ENCODE measurements around the gene CSMD2. TPM values are rescaled to one million over a fixed set of nuclear protein-coding genes. Genes with fewer than 3 reads are reported as not detected.

The CSMD2 gene
- total RNA-seq, 6 experiments from 2014 or later: under 0.01 to 0.19 (median 0.09) TPM; not detected in 1

GRCh38 chr1:33471416-33471815, 693.6 kb downstream of the CSMD2 start:
- H3K4me1 ChIP-seq: peaks cover 0 to 4% (median 0%) of the 10 kb centered on the region in 4 donors
- H3K27me3 ChIP-seq: no peaks in the 10 kb centered on the region
- H3K36me3 ChIP-seq: no peaks in the 10 kb centered on the region
- no peaks in the 10 kb centered on the region for H3K9me3 ChIP-seq
- no peak for ATAC-seq
- TF ChIP-seq, protein P1, sequence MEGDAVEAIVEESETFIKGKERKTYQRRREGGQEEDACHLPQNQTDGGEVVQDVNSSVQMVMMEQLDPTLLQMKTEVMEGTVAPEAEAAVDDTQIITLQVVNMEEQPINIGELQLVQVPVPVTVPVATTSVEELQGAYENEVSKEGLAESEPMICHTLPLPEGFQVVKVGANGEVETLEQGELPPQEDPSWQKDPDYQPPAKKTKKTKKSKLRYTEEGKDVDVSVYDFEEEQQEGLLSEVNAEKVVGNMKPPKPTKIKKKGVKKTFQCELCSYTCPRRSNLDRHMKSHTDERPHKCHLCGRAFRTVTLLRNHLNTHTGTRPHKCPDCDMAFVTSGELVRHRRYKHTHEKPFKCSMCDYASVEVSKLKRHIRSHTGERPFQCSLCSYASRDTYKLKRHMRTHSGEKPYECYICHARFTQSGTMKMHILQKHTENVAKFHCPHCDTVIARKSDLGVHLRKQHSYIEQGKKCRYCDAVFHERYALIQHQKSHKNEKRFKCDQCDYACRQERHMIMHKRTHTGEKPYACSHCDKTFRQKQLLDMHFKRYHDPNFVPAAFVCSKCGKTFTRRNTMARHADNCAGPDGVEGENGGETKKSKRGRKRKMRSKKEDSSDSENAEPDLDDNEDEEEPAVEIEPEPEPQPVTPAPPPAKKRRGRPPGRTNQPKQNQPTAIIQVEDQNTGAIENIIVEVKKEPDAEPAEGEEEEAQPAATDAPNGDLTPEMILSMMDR (IDR thresholded peaks at IDR 0.05): no peak
- TF ChIP-seq POLR2A (IDR thresholded peaks at IDR 0.05): no peak
- no peak overlapping the region for H3K27ac ChIP-seq
- no peak for DNase-seq
- WGBS (ENCODE audit: insufficient coverage, low coverage, low lambda C conversion rate, missing lambda C conversion rate): 96% methylated on average over 4 of the region's 4 CpGs
- H3K4me3 ChIP-seq: no peak overlapping the region
- intact Hi-C loops (cut with DNase I): no loop called here

GRCh38 chr1:33470495-33471012, 694.5 kb downstream of the CSMD2 start:
- H3K9me3 ChIP-seq: no peaks in the 10 kb centered on the region
- no peak overlapping the region for H3K27ac ChIP-seq
- ATAC-seq: peak; percentile 68 to 77 (median 74)
- H3K36me3 ChIP-seq: no peaks in the 10 kb centered on the region
- DNase-seq: peak in 2 of 3 donors; percentile 69 to 72
- no peaks in the 10 kb centered on the region for H3K27me3 ChIP-seq
- WGBS (ENCODE audit: insufficient coverage, low coverage, low lambda C conversion rate, missing lambda C conversion rate): 2% methylated on average over 11 of the region's 11 CpGs
- TF ChIP-seq, protein P1 (IDR thresholded peaks at IDR 0.05): peak; percentile 79 to 90 (median 85)
- no peak for TF ChIP-seq POLR2A (IDR thresholded peaks at IDR 0.05)
- no peak overlapping the region for H3K4me3 ChIP-seq
- peaks cover 0 to 4% (median 0%) of the 10 kb centered on the region in 4 donors for H3K4me1 ChIP-seq
- intact Hi-C loops (cut with DNase I): no loop called here

GRCh38 chr1:33469691-33470090, 695.3 kb downstream of the CSMD2 start:
- H3K4me1 ChIP-seq: peaks cover 0 to 4% (median 0%) of the 10 kb centered on the region in 4 donors

GRCh38 chr1:33468967-33469366, 696.1 kb downstream of the CSMD2 start:
- H3K27ac ChIP-seq: no peak overlapping the region
- no peaks in the 10 kb centered on the region for H3K9me3 ChIP-seq
- H3K4me1 ChIP-seq: peaks cover 0 to 4% (median 0%) of the 10 kb centered on the region in 4 donors
- DNase-seq (no peak), ATAC-seq (no peak)
- intact Hi-C loops (cut with DNase I): loop anchor here in 1 of 2 donors (10.0 kb wide), 1 partner anchor 174 kb away; no protein-coding TSS in a partner anchor
- no peak for TF ChIP-seq POLR2A (IDR thresholded peaks at IDR 0.05)
- TF ChIP-seq, protein P1 (IDR thresholded peaks at IDR 0.05): no peak
- WGBS (ENCODE audit: insufficient coverage, low coverage, low lambda C conversion rate, missing lambda C conversion rate): 64% methylated on average over 3 of the region's 3 CpGs
- H3K27me3 ChIP-seq: no peaks in the 10 kb centered on the region
- no peaks in the 10 kb centered on the region for H3K36me3 ChIP-seq
- H3K4me3 ChIP-seq: no peak overlapping the region

More at GRCh38 chr1:33469691-33470090, 695.3 kb downstream of the CSMD2 start:
- no peak overlapping the region for H3K4me3 ChIP-seq
- intact Hi-C loops (cut with DNase I): loop anchor here in 1 of 2 donors (10.0 kb wide), 1 partner anchor 175 kb away; no protein-coding TSS in a partner anchor
- WGBS (ENCODE audit: insufficient coverage, low coverage, low lambda C conversion rate, missing lambda C conversion rate): 65% methylated on average over 2 of the region's 2 CpGs
- DNase-seq (no peak), ATAC-seq (no peak)
- no peak overlapping the region for H3K27ac ChIP-seq
- H3K9me3 ChIP-seq: no peaks in the 10 kb centered on the region
- H3K27me3 ChIP-seq: no peaks in the 10 kb centered on the region
- no peaks in the 10 kb centered on the region for H3K36me3 ChIP-seq
- TF ChIP-seq, protein P1 (IDR thresholded peaks at IDR 0.05): no peak
- TF ChIP-seq POLR2A (IDR thresholded peaks at IDR 0.05): no peak
